Aorta (tissue), 5 donors: ENCODE measurements around the gene PLA2G4D. TPM values are rescaled to one million over a fixed set of nuclear protein-coding genes. Genes with fewer than 3 reads are reported as not detected.

Experiments used
- ATAC-seq: fragments of 200-7000 bp; cut with Tn5 transposase; one replicate; pipeline ENCODE4 v1.9.1; 2022; ENCODE audit warnings: moderate library complexity; ENCODE audit not compliant: low FRiP score
- DNase-seq, 2 donors: peaks; one replicate each; pipeline ENCODE4 v3.0.0-alpha.2; 2020
- H3K27ac ChIP-seq, 2 donors: one replicate each; pipeline ENCODE4 v1.5.1; 2013; ENCODE audit warnings: low read length in 2 of 2, mild to moderate bottlenecking in 2 of 2, moderate library complexity in 2 of 2, control low read depth in 1 of 2, inconsistent platforms in 1 of 2, low read depth in 1 of 2
- H3K27me3 ChIP-seq, 2 donors: one replicate each; pipeline ENCODE4 v1.6.1; 2013; ENCODE audit warnings: control low read depth in 1 of 2, low read length in 1 of 2, mild to moderate bottlenecking in 1 of 2, moderate library complexity in 1 of 2; ENCODE audit not compliant: insufficient read depth in 2 of 2, control insufficient read depth in 1 of 2
- H3K36me3 ChIP-seq, 2 donors: one replicate each; pipeline ENCODE4 v1.6.1; 2013; ENCODE audit warnings: control low read depth in 1 of 2, low read length in 1 of 2, mild to moderate bottlenecking in 1 of 2; ENCODE audit not compliant: insufficient read depth in 2 of 2, control insufficient read depth in 1 of 2
- H3K4me1 ChIP-seq, 2 donors: one replicate each; pipeline ENCODE4 v1.6.1; 2013; ENCODE audit warnings: low read length in 2 of 2, control low read depth in 1 of 2, mild to moderate bottlenecking in 1 of 2, moderate library complexity in 1 of 2; ENCODE audit not compliant: insufficient read depth in 2 of 2, control insufficient read depth in 1 of 2
- H3K4me3 ChIP-seq, 2 donors: one replicate each; pipeline ENCODE4 v1.5.1; 2013; ENCODE audit warnings: low read length in 2 of 2, control low read depth in 1 of 2, mild to moderate bottlenecking in 1 of 2
- H3K9me3 ChIP-seq: one replicate; pipeline ENCODE4 v1.6.1; 2013; ENCODE audit warnings: mild to moderate bottlenecking, low read length; ENCODE audit not compliant: control insufficient read depth
- WGBS, 2 donors: extraction: QIAGEN DNeasy Blood & Tissue Kit; methylation state at CpG; one replicate each; pipeline ENCODE4 v1.1.7; 2013; 5-methylcytosine and 5-hydroxymethylcytosine counted together
- intact Hi-C, 2 donors: fragments of 100-400 bp; cut with DNase I; formaldehyde crosslinking; loops; one replicate each; pipeline versions ENCODE4 v1.14.2 to v1.15.0; 2022
- polyA plus RNA-seq, 2 donors: library from polyadenylated mRNA; stranded (reverse); fragments of 200-250 nt; gene quantifications; one replicate each; pipeline ENCODE4 v1.2.3, GENCODE V29; 2013
- total RNA-seq, 2 donors: library from RNA; stranded (reverse); fragmentation: NEBNext Ultra II Directional; extraction: Animal tissue kit (Norgen Biotek cat#: 25700); gene quantifications; one replicate each; pipeline ENCODE4 v1.2.1, GENCODE V29; 2021
- donor health status: healthy with polysubstance abuse.
- donor health status: Bipolar disorder and iron deficiency.
- donor health status: DM: no; HTN: no; CAD: no.
- donor health status: DM: no; HTN: no; CAD: no.
- donor health status: DM: yes; HTN: yes; CAD: no.

PLA2G4D gene
- total and polyA plus RNA-seq, 4 donors = not detected

DNA sequence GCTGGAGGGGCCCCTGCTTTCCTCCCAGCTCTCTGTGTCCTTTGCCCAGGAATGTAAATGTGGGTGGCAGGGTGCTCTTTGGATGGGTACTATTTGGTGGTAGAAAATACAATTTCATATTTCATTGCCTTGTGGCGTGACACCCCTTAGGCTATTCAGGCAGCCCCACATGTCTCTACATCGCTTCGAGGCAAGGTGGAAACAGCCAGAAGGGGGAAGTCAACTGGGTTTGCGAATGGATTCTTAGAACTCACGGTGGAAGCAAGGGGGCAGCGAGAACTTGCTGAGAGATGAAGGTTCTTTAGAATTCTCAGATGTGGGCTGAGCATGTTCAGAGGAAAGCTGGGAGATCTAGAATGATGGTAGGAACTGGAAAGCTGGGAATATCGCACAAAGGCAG, 25.3 kb downstream of the PLA2G4D start:
- Histone ChIP-seq H3K36me3 (no peaks in the 10 kb centered on the region), H3K4me1 (no peaks in the 10 kb centered on the region), H3K27me3 (no peaks in the 10 kb centered on the region), H3K9me3 (no peaks in the 10 kb centered on the region), H3K27ac (no peak overlapping the region), H3K4me3 (no peak overlapping the region)
- 94 to 95% methylated on average over 7 of the region's 7 CpGs for WGBS, 2 donors
- ATAC-seq (no peak), DNase-seq (no peak)
- intact Hi-C loops = loop anchor here (5.0 to 10.0 kb wide), 2 partner anchors 68 to 174 kb away; partner anchors contain the start of gene SPTBN5 (in 1 of the 2)

DNA sequence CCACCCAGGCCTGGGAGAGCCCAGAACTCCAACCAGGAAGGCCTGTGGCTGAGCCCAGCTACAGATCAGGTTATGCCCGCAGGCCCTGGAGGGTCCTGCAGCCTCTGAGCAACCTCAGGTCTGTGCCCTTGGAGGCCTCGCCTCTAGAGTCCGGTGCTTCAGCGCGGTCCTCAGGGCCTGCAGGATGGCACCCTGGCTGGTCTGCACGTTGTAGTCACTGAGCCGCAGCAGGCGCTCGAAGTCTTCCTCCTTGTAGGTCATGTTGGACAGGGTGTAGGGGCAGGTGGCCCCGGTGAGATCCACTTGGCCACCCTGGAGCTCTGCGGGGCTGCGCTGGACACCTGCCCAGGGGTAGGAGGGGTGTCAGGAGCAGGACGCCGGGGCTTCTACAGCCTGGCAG, 25.8 kb downstream of the PLA2G4D start:
- Histone ChIP-seq H3K4me1 (no peaks in the 10 kb centered on the region), H3K27ac (no peak overlapping the region), H3K4me3 (no peak overlapping the region), H3K9me3 (no peaks in the 10 kb centered on the region), H3K27me3 (no peaks in the 10 kb centered on the region), H3K36me3 (no peaks in the 10 kb centered on the region)
- ATAC-seq = no peak
- intact Hi-C loops = loop anchor here (5.0 to 10.0 kb wide), 2 partner anchors 69 to 174 kb away; partner anchors contain the start of gene SPTBN5 (in 1 of the 2)
- no peak for DNase-seq
- WGBS, 2 donors = 92 to 94% methylated on average over 14 of the region's 14 CpGs

GRCh38 chr15:42066764-42067415, 27.5 kb downstream of the PLA2G4D start:
- DNase-seq (no peak), ATAC-seq (no peak)
- Histone ChIP-seq H3K4me1 (no peaks in the 10 kb centered on the region), H3K9me3 (no peaks in the 10 kb centered on the region), H3K4me3 (no peak overlapping the region), H3K27ac (no peak overlapping the region), H3K36me3 (no peaks in the 10 kb centered on the region), H3K27me3 (no peaks in the 10 kb centered on the region)
- intact Hi-C loops = loop anchor here (1.0 to 10.0 kb wide), 3 partner anchors 70 to 172 kb away; partner anchors contain the start of gene SPTBN5 (in 1 of the 2)
- WGBS, 2 donors = 47% methylated on average over 10 of the region's 10 CpGs

DNA sequence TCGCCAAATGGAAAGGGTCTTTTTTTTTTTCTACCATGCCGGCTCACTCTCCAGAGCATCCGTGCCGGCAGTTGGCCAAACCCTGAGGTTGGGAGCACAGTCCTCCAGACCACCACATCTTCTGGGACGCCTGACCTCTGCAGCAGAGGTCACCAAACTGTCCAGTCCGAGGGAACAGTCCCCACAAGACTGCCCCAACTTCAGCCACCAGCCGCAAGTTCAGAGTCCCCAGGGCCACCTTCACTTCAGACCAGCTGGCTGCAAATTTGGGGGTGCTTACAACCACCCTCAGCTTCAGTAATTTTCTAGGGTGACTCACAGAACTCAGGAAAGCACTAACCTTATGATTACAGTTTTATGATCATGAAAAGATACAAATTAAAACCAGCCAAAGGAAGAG, 28.9 kb downstream of the PLA2G4D start:
- Histone ChIP-seq H3K4me3 (no peak overlapping the region), H3K9me3 (no peaks in the 10 kb centered on the region), H3K27ac (no peak overlapping the region), H3K36me3 (no peaks in the 10 kb centered on the region), H3K27me3 (no peaks in the 10 kb centered on the region), H3K4me1 (no peaks in the 10 kb centered on the region)
- ATAC-seq (no peak), DNase-seq (no peak)
- WGBS, 2 donors = 55 to 59% methylated on average over 7 of the region's 7 CpGs
- intact Hi-C loops = loop anchor here (5.0 to 10.0 kb wide), 2 partner anchors 72 to 171 kb away; partner anchors contain the start of gene SPTBN5 (in 1 of the 2)

- no peaks in the 10 kb centered on the region for H3K27me3 ChIP-seq
- H3K9me3 ChIP-seq = no peaks in the 10 kb centered on the region
- H3K36me3 ChIP-seq = no peaks in the 10 kb centered on the region
- DNase-seq (no peak), ATAC-seq (no peak)
- intact Hi-C loops = loop anchor here (5.0 to 10.0 kb wide), 2 partner anchors 72 to 170 kb away; partner anchors contain the start of gene SPTBN5 (in 1 of the 2)
- H3K27ac ChIP-seq = no peak overlapping the region
- 51 to 54% methylated on average over 7 of the region's 7 CpGs for WGBS, 2 donors
- H3K4me3 ChIP-seq = no peak overlapping the region
- no peaks in the 10 kb centered on the region for H3K4me1 ChIP-seq
Measured at GRCh38 chr15:42065033-42065432, 29.3 kb downstream of the PLA2G4D start.

DNA sequence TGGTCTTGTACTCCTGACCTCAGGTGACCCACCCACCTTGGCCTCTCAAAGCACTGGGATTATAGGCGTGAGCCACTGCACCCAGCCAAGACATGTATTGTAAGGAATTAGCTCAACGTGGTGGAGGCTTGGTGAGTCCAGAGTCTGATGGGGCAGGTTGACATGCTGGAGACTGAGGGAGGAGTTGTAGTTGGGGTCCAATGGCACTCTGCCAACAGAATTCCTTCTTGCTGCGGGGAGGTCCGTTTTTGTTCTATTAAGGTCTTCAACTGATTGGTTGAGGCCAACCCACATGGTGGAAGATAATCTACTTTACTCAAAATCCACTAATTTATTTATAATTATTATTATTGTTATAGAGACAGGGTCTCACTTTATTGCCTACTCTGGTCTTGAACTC, 30.1 kb downstream of the PLA2G4D start:
- Histone ChIP-seq H3K4me1 (no peaks in the 10 kb centered on the region), H3K4me3 (no peak overlapping the region), H3K36me3 (no peaks in the 10 kb centered on the region), H3K27ac (no peak overlapping the region), H3K27me3 (no peaks in the 10 kb centered on the region), H3K9me3 (no peaks in the 10 kb centered on the region)
- intact Hi-C loops = loop anchor here in 1 of 2 donors (10.0 kb wide), 1 partner anchor 169 kb away; the partner anchor contains the start of gene SPTBN5
- WGBS, 2 donors = 71 to 72% methylated on average over 4 of the region's 4 CpGs
- ATAC-seq = no peak
- no peak for DNase-seq

- H3K36me3 ChIP-seq = no peaks in the 10 kb centered on the region
- intact Hi-C loops = loop anchor here in 1 of 2 donors (10.0 kb wide), 1 partner anchor 168 kb away; the partner anchor contains the start of gene SPTBN5
- no peaks in the 10 kb centered on the region for H3K9me3 ChIP-seq
- H3K27me3 ChIP-seq = no peaks in the 10 kb centered on the region
- H3K27ac ChIP-seq = no peak overlapping the region
- H3K4me3 ChIP-seq = no peak overlapping the region
- WGBS, 2 donors = 89 to 92% methylated on average over 12 of the region's 12 CpGs
- DNase-seq (no peak), ATAC-seq (no peak)
- H3K4me1 ChIP-seq = no peaks in the 10 kb centered on the region
Measured at GRCh38 chr15:42063122-42063848, 31.1 kb downstream of the PLA2G4D start.

DNA sequence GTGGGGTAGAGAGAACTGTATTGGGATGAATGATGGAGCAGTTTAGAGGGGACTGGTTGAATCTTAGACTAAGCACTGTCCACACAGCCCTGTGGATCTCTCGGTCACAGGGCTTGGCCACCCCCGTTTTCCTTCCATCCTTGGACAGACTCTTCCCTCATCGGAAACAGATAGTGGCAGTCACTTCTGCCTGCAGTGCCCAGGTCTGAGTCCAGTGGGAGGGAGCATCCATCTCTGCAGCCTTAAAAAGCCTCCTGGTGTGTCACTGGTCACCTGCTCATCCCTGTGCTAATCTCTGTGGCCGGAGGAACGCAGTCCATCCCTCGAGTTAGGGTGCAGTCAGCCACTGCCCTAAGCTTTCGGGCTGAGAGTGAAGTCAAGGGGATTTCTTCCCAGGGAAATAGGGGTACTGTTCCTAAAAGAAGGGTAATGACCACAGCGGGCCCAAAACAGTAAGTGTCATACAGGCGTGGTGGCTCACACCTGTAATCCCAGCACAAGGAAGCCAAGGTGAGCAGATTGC, 32.0 kb downstream of the PLA2G4D start:
- no peak for ATAC-seq
- no peak overlapping the region for H3K4me3 ChIP-seq
- no peak for DNase-seq
- no peaks in the 10 kb centered on the region for H3K9me3 ChIP-seq
- H3K36me3 ChIP-seq = no peaks in the 10 kb centered on the region
- no peaks in the 10 kb centered on the region for H3K27me3 ChIP-seq
- no peak overlapping the region for H3K27ac ChIP-seq
- intact Hi-C loops = loop anchor here in 1 of 2 donors (10.0 kb wide), 1 partner anchor 168 kb away; the partner anchor contains the start of gene SPTBN5
- H3K4me1 ChIP-seq = no peaks in the 10 kb centered on the region
- WGBS, 2 donors = 93 to 94% methylated on average over 9 of the region's 9 CpGs
